ENCODE results near the gene CCDC85C. TPM values are rescaled to one million over a fixed set of nuclear protein-coding genes. Genes with fewer than 3 reads are reported as not detected.

CCDC85C gene
- total and polyA plus RNA-seq, 2 experiments from 2014 or later: 4.5 to 24.9 TPM

DNA sequence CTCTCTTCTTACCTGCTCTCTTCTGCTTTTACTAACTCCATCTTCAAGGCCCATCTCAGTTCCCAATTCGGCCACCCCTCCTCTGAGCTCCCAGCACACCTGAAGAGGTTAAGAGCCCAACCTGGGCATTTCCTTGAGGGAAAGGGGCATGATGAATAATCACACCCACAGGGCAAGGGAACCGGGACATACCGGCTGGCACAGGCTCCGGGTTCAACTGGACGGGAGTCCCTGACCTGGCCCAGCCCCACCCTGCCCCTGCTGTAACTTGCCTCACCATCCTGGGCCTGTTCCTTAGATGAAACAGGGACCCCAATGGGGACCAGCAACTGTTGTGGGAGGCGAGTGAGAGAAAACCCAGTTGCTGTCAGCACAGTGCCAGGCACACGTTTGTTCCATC lies 8.5 kb downstream of the CCDC85C start:
- Histone ChIP-seq H2AFZ (no peak overlapping the region), H3K4me3 (no peak overlapping the region), H3K4me2 (no peak overlapping the region), H3K79me2 (replicated peaks; ENCODE audit: insufficient read depth) (peaks cover 81% of the 10 kb centered on the region), H3K27me3 (ENCODE audit: insufficient read depth) (no peaks in the 10 kb centered on the region), H3K36me3 (ENCODE audit: insufficient read depth) (no peaks in the 10 kb centered on the region), H3K9me2 (ENCODE audit: insufficient read depth) (no peaks in the 10 kb centered on the region), H3K4me1 (ENCODE audit: insufficient read depth) (peaks cover 20% of the 10 kb centered on the region), H4K20me1 (replicated peaks; ENCODE audit: insufficient read depth) (peaks cover 8% of the 10 kb centered on the region; the same call in 1 of the 2 replicates), H3F3A (replicated peaks; ENCODE audit: low read depth) (0 out of 2 replicates have a peak, but pooled peaks cover 4% of the 10 kb centered on the region), H3K27ac (ENCODE audit: low read depth) (no peak overlapping the region)
- no peaks in the 10 kb centered on the region for H3K36me3 Mint-ChIP-seq (ENCODE audit: low read depth)
- no peak overlapping the region for H3K27ac Mint-ChIP-seq
- no peaks in the 10 kb centered on the region for H3K9me3 Mint-ChIP-seq
- H3K27me3 Mint-ChIP-seq (ENCODE audit: insufficient read depth, low read depth, poor library complexity): peaks cover 17% of the 10 kb centered on the region
- TF ChIP-seq, protein P1, sequence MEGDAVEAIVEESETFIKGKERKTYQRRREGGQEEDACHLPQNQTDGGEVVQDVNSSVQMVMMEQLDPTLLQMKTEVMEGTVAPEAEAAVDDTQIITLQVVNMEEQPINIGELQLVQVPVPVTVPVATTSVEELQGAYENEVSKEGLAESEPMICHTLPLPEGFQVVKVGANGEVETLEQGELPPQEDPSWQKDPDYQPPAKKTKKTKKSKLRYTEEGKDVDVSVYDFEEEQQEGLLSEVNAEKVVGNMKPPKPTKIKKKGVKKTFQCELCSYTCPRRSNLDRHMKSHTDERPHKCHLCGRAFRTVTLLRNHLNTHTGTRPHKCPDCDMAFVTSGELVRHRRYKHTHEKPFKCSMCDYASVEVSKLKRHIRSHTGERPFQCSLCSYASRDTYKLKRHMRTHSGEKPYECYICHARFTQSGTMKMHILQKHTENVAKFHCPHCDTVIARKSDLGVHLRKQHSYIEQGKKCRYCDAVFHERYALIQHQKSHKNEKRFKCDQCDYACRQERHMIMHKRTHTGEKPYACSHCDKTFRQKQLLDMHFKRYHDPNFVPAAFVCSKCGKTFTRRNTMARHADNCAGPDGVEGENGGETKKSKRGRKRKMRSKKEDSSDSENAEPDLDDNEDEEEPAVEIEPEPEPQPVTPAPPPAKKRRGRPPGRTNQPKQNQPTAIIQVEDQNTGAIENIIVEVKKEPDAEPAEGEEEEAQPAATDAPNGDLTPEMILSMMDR (conservative IDR thresholded peaks at IDR 0.05; ENCODE audit: low read depth in 2 of 2): no peak
- TF ChIP-seq ZNF462 (CRISPR knock-in tag; IDR thresholded peaks at IDR 0.05) (no peak), EZH2phosphoT487 (IDR thresholded peaks at IDR 0.05; ENCODE audit: unreplicated experiment) (no peak), STAT1 (IDR thresholded peaks at IDR 0.05; ENCODE audit: unreplicated experiment) (no peak), REST (IDR thresholded peaks at IDR 0.05; ENCODE audit: unreplicated experiment) (no peak), POLR2AphosphoS5 (IDR thresholded peaks at IDR 0.05; ENCODE audit: low read depth) (no peak), CREB1 (CRISPR knock-in tag; IDR thresholded peaks at IDR 0.05; ENCODE audit: low read depth) (no peak), ZNF331 (CRISPR knock-in tag; IDR thresholded peaks at IDR 0.05; ENCODE audit: low read depth) (no peak), ZNF114 (CRISPR knock-in tag; IDR thresholded peaks at IDR 0.05) (no peak), EZH2 (IDR thresholded peaks at IDR 0.05; ENCODE audit: low read depth, unreplicated experiment) (no peak), JUNB (IDR thresholded peaks at IDR 0.05; ENCODE audit: unreplicated experiment) (no peak), NANOG (IDR thresholded peaks at IDR 0.05; ENCODE audit: borderline replicate concordance) (no peak)
- TF ChIP-seq, protein P2, sequence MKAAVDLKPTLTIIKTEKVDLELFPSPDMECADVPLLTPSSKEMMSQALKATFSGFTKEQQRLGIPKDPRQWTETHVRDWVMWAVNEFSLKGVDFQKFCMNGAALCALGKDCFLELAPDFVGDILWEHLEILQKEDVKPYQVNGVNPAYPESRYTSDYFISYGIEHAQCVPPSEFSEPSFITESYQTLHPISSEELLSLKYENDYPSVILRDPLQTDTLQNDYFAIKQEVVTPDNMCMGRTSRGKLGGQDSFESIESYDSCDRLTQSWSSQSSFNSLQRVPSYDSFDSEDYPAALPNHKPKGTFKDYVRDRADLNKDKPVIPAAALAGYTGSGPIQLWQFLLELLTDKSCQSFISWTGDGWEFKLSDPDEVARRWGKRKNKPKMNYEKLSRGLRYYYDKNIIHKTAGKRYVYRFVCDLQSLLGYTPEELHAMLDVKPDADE (IDR thresholded peaks at IDR 0.05): no peak
- peaks cover 33% of the 10 kb centered on the region for H3K4me1 Mint-ChIP-seq
- no peak overlapping the region for H3K4me3 Mint-ChIP-seq
- DNase-seq (ENCODE audit: low spot score) (no peak), ATAC-seq (no peak)
